HG02943 (cell line): ENCODE measurements around the gene CCDC160.

Experiments used
- ATAC-seq: cut with Tn5 transposase; IDR thresholded peaks from one replicate; pipeline ENCODE4 v1.9.1; 2021; ENCODE audit warnings: mild to moderate bottlenecking, low read depth, moderate library complexity; ENCODE audit not compliant: unreplicated experiment

The CCDC160 gene

DNA sequence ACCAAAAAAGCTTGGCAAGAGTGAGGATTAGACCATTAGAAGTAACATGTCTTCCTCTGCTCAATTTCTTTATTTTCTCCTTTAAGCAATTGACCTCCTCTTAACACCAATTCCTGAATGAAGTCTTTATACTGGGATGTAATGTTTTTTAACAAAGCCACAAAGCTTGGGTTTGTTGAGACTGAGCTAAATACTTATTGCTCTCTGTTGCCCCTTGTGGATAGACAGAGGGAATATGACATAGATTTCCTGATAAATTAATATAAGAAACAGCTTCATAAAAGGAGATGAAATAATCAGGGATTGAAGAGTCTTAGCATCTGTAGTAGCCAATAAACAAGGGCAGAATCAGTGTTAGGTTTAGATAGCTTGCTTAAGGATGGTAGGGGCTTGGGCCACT is 57.6 kb downstream of the CCDC160 start:
- no peak for ATAC-seq
